ENCODE data around the gene SLC6A8.
A peak's percentile ranks its signal among the peaks of the same experiment; 100 is the strongest.

Gene SLC6A8

GRCh38 chrX:153649915-153650782 is 37.6 kb upstream of the SLC6A8 start:
- TF ChIP-seq CTCF (IDR thresholded peaks at IDR 0.05): no peak
- no peak for DNase-seq (ENCODE audit: low spot score)
- H3K4me3 ChIP-seq: no peak overlapping the region
- no peak overlapping the region for H3K27ac ChIP-seq

- no peak for TF ChIP-seq CTCF (IDR thresholded peaks at IDR 0.05)
- H3K27ac ChIP-seq: no peak overlapping the region
- no peak overlapping the region for H3K4me3 ChIP-seq
- DNase-seq (ENCODE audit: low spot score): no peak
These were observed 36.8 kb upstream of the SLC6A8 start for GRCh38 chrX:153650959-153651358.

GRCh38 chrX:153651540-153652079 is 36.1 kb upstream of the SLC6A8 start:
- Histone ChIP-seq H3K4me3 (no peak overlapping the region), H3K27ac (no peak overlapping the region)
- DNase-seq (ENCODE audit: low spot score): no peak
- TF ChIP-seq CTCF (IDR thresholded peaks at IDR 0.05): no peak

- no peak overlapping the region for H3K4me3 ChIP-seq
- H3K27ac ChIP-seq: no peak overlapping the region
- no peak for TF ChIP-seq CTCF (IDR thresholded peaks at IDR 0.05)
- DNase-seq (ENCODE audit: low spot score): no peak
These were observed 34.2 kb upstream of the SLC6A8 start for GRCh38 chrX:153653556-153653955.

- DNase-seq (ENCODE audit: low spot score): peak; percentile 50
- no peak overlapping the region for H3K4me3 ChIP-seq
- H3K27ac ChIP-seq: no peak overlapping the region
- no peak for TF ChIP-seq CTCF (IDR thresholded peaks at IDR 0.05)
These were observed 30.6 kb upstream of the SLC6A8 start for GRCh38 chrX:153657161-153657560.

GRCh38 chrX:153659268-153659667 is 28.5 kb upstream of the SLC6A8 start:
- Histone ChIP-seq H3K4me3 (no peak overlapping the region), H3K27ac (no peak overlapping the region)
- DNase-seq (ENCODE audit: low spot score): no peak
- TF ChIP-seq CTCF (IDR thresholded peaks at IDR 0.05): no peak

- no peak for TF ChIP-seq CTCF (IDR thresholded peaks at IDR 0.05)
- H3K27ac ChIP-seq: no peak overlapping the region
- peak; percentile 69 for DNase-seq (ENCODE audit: low spot score)
- H3K4me3 ChIP-seq: peak overlapping the region; percentile 53
These were observed 25.5 kb upstream of the SLC6A8 start for GRCh38 chrX:153662266-153662665.
